GM11168 (cell line): ENCODE results near the gene GLYR1.
"Not testable (repeated sequence)": the region's sequence is repeated elsewhere in the genome, so short reads cannot be mapped to it uniquely, and the experiment has no call there.

Experiments
- in situ Hi-C: fragments of 300-500 bp; cut with MboI; formaldehyde crosslinking; loops from one replicate; pipeline ENCODE4 v1.12.0; 2022; ENCODE audit warnings: low sequenced_read_pairs; ENCODE audit not compliant: unreplicated experiment

The GLYR1 gene

GRCh38 chr16:4846901-4847773 is at the start of gene GLYR1, which contains the start of gene UBN1:
Gene GLYR1, minus strand, starts transcription at chr16:4847288. Its CDS starts 23 bp downstream, at chr16:4847265.
Gene UBN1, plus strand, starts transcription at chr16:4847481. Its CDS starts 5,437 bp downstream, at chr16:4852918.
- in situ Hi-C loops, result no loop called here

- in situ Hi-C loops, result not testable (repeated sequence)
Measured at GRCh38 chr16:4896761-4897160, 49.7 kb upstream of the GLYR1 start.

GRCh38 chr16:4895366-4895765 is 48.3 kb upstream of the GLYR1 start:
- in situ Hi-C loops, result no loop called here

- in situ Hi-C loops, result no loop called here
Measured at GRCh38 chr16:4894276-4895150, 47.4 kb upstream of the GLYR1 start.

GRCh38 chr16:4893103-4893862 is 46.2 kb upstream of the GLYR1 start:
- in situ Hi-C loops, result no loop called here

GRCh38 chr16:4892361-4893102 is 45.4 kb upstream of the GLYR1 start:
- in situ Hi-C loops, result no loop called here

GRCh38 chr16:4891886-4892216 is 44.8 kb upstream of the GLYR1 start:
- in situ Hi-C loops, result no loop called here

- in situ Hi-C loops, result no loop called here
Measured at GRCh38 chr16:4891097-4891885, 44.2 kb upstream of the GLYR1 start.

- in situ Hi-C loops, result no loop called here
Measured at GRCh38 chr16:4890686-4891085, 43.6 kb upstream of the GLYR1 start.

GRCh38 chr16:4890026-4890425 is 42.9 kb upstream of the GLYR1 start:
- in situ Hi-C loops, result no loop called here

- in situ Hi-C loops, result no loop called here
Measured at GRCh38 chr16:4888428-4889135, 41.5 kb upstream of the GLYR1 start.

- in situ Hi-C loops, result no loop called here
Measured at GRCh38 chr16:4886151-4886550, 39.1 kb upstream of the GLYR1 start.

GRCh38 chr16:4884972-4885874 is 38.1 kb upstream of the GLYR1 start:
- in situ Hi-C loops, result no loop called here

- in situ Hi-C loops, result no loop called here
Measured at GRCh38 chr16:4884209-4884608, 37.1 kb upstream of the GLYR1 start.

GRCh38 chr16:4883501-4883900 is 36.4 kb upstream of the GLYR1 start:
- in situ Hi-C loops, result no loop called here

- in situ Hi-C loops, result no loop called here
Measured at GRCh38 chr16:4882633-4883285, 35.7 kb upstream of the GLYR1 start.
